ENCODE data around the gene PTGIS.
A peak's percentile ranks its signal among the peaks of the same experiment; 100 is the strongest.

Gene PTGIS

DNA sequence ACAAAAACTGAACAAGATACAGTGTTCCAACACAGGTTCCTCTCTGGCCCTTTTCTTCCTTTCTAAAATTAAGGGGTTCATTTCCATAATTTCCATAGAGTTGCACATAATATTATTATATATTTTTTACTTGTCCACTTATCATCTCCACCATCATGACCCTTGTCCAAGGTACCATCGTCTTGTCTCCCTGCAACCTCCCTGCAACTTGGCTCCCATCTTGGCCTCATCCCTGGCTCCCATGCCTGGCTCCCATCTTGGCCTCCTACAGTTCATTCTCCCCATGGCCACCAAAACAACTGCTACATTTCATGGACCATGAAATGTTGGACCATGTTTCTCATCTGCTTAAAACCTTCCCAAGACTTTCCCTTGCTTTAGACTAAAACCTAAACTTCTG is 82.4 kb downstream of the PTGIS start:
- DNase-seq (ENCODE audit: low read depth), result no peak
- H3K4me3 ChIP-seq (ENCODE audit: low read depth, low read length), result no peak overlapping the region
- TF ChIP-seq CTCF (IDR thresholded peaks at IDR 0.05; ENCODE audit: low read depth, low read length, missing control alignments), result no peak
- in situ Hi-C loops (cut with HindIII; ENCODE audit: low sequenced_read_pairs), result no loop called here

- peak; percentile 52 for DNase-seq (ENCODE audit: low read depth)
- in situ Hi-C loops (cut with HindIII; ENCODE audit: low sequenced_read_pairs), result no loop called here
- peak overlapping the region; percentile 39 for H3K4me3 ChIP-seq (ENCODE audit: low read depth, low read length)
- TF ChIP-seq CTCF (IDR thresholded peaks at IDR 0.05; ENCODE audit: low read depth, low read length, missing control alignments), result peak; percentile 71
Measured at GRCh38 chr20:49484180-49485140, 83.5 kb downstream of the PTGIS start.

GRCh38 chr20:49483696-49484123 is 84.2 kb downstream of the PTGIS start:
- peak overlapping the region; percentile 23 for H3K4me3 ChIP-seq (ENCODE audit: low read depth, low read length)
- TF ChIP-seq CTCF (IDR thresholded peaks at IDR 0.05; ENCODE audit: low read depth, low read length, missing control alignments), result no peak
- in situ Hi-C loops (cut with HindIII; ENCODE audit: low sequenced_read_pairs), result no loop called here
- DNase-seq (ENCODE audit: low read depth), result no peak

DNA sequence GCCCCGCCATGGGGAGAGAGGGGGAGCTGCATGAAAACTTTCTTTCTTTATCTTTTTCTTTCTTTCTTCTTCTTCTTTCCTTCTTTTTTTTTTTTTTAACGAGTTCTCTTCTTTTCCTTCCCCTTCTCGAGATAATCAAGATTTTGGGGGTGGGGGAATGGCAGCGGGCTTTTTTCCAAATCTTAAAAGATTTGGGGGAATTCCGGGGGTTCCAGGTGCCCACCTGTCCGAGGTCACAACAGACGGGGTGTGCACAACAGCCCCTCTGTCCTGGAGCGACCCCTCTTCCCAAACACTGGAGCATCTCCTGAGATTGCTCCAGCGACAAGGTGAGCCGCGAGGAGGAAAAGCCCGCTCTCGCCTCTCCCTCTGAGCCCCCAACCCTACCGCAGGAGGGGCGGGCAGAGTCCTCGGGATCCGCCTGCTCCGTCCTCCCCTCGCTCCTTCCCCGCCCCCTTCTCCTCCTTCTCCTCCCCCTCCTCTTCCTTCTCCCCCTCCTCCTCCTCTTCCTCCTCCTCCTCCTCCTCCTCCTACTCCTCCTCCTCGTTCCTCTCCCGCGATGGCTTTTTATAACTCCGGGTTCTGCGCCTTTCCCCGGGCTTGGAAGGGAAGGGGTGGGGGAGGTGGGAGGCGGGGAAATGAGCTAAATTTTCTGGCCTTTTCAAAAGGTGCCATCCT is 84.8 kb downstream of the PTGIS start:
- in situ Hi-C loops (cut with HindIII; ENCODE audit: low sequenced_read_pairs), result no loop called here
- no peak for DNase-seq (ENCODE audit: low read depth)
- no peak for TF ChIP-seq CTCF (IDR thresholded peaks at IDR 0.05; ENCODE audit: low read depth, low read length, missing control alignments)
- peak overlapping the region; percentile 23 for H3K4me3 ChIP-seq (ENCODE audit: low read depth, low read length)

DNA sequence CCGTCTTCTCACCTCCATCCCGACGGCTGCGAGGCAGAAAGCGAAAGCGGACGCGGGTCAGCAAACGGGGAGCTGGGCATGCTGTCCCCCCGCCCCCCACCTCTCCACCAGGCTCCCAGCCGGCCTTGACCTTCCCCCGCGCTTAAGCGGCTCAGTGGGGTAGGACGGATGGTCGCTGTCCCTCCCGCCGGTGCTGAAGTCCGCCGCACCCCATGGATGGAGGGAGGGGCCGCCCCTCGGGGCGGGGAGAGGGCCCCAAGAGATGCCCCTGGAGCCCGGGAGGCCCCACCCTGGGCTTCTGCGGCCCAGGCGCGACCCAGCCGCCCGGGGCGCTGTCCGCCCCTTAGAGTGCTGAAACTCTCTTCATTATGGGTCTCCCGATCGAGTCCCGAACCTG is 85.3 kb downstream of the PTGIS start, which contains the start of gene KCNB1:
Gene KCNB1 (minus strand): TSS at position 48 of the 397 bp plus-strand sequence. CDS start 188 bp downstream, outside the sequence.
- H3K4me3 ChIP-seq (ENCODE audit: low read depth, low read length), result peak within 1 kb of the TSS; percentile 23
- DNase-seq (ENCODE audit: low read depth), result no peak
- in situ Hi-C loops (cut with HindIII; ENCODE audit: low sequenced_read_pairs), result no loop called here
- no peak for TF ChIP-seq CTCF (IDR thresholded peaks at IDR 0.05; ENCODE audit: low read depth, low read length, missing control alignments)

GRCh38 chr20:49482173-49482572 is 85.8 kb downstream of the PTGIS start:
- no peak for TF ChIP-seq CTCF (IDR thresholded peaks at IDR 0.05; ENCODE audit: low read depth, low read length, missing control alignments)
- in situ Hi-C loops (cut with HindIII; ENCODE audit: low sequenced_read_pairs), result no loop called here
- no peak for DNase-seq (ENCODE audit: low read depth)
- H3K4me3 ChIP-seq (ENCODE audit: low read depth, low read length), result no peak overlapping the region

Data from astrocyte of the cerebellum (primary cell).